GM19238 (cell line): ENCODE measurements around the gene DARS1.

Experiments used
- DNase-seq: peaks from one replicate; pipeline ENCODE4 v3.0.0; 2011; ENCODE audit warnings: low spot score; ENCODE audit not compliant: insufficient read length

DARS1 gene

DNA sequence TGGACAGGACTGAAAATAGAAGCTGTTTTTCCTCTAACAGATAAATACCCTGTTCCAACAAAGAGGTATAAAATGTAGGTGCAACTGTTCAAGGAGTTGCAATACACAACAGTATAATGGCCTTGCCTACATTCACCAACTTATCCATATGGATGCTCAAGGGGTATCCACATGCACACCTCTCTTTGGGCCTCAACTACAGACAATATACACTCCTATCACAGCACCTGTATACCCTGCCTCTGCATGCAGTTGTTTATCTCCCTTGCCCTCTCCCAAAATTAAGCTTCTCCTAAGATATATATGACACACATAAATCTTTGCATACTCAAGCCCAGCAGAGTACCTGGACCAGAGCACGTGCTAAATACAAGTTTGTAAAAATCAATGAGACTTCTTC is 37.3 kb downstream of the DARS1 start:
- DNase-seq = no peak

- DNase-seq = no peak
These were observed 37.9 kb downstream of the DARS1 start for GRCh38 chr2:135947483-135947882.

- DNase-seq = no peak
These were observed 39.9 kb downstream of the DARS1 start for GRCh38 chr2:135945526-135945925.

- no peak for DNase-seq
These were observed 40.8 kb downstream of the DARS1 start for GRCh38 chr2:135944625-135945024.

DNA sequence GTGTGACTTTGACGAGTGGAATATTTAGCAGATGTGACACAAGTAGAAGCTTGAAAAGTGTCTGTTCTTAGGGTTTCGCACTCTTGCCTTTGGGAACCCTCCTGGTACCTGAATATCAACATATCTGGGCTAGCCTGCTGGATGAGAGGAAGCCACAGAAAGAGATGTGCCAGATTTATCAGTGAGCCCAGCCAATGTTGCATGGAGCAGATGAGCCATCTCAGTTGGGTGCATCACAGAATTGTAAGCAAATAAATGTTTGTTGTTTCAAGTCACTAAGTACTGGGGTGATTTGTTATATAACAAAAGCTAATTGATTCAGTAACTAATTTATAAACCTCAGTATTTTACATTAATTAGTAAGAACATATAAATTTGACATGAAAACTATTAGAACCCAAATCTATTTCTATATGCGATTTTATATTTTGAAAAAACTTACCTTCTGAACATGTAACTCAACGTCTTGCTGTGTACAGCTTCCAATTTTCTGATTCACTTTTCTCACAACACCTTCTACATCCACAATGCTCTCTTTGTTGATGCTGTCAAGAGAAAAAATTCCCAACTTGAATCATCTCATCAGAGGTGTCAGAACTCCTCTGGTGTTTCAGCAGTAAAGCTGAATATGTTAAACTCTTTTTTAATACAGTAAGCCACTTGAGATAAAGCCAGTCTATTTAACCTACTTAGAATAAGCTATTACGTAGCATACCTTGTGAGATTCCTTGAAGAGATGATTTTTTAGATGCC is 42.3 kb downstream of the DARS1 start:
- DNase-seq = no peak

GRCh38 chr2:135936524-135936923 is 48.9 kb downstream of the DARS1 start:
- no peak for DNase-seq

GRCh38 chr2:135935914-135936313 is 49.5 kb downstream of the DARS1 start:
- no peak for DNase-seq

- DNase-seq = no peak
These were observed 53.5 kb downstream of the DARS1 start for GRCh38 chr2:135931776-135932443.

DNA sequence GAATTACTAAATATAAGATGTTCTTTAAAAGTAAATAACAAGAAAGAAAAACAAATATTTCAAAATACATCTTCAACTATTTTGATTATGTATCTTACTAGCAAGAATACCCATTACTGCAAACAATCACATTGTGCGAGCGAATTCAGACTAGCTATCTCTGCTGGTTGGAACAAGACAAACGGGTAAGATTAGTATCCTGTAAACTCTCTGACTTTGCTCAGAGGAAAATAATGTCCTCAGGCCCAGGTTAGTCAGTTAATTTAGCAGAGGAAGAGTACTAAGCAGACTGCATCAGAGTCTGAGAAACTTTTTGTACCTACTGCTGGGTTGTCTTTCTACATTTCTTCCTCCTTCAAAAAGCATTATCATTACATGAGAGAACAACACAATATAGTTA is 58.8 kb downstream of the DARS1 start:
- no peak for DNase-seq

DNA sequence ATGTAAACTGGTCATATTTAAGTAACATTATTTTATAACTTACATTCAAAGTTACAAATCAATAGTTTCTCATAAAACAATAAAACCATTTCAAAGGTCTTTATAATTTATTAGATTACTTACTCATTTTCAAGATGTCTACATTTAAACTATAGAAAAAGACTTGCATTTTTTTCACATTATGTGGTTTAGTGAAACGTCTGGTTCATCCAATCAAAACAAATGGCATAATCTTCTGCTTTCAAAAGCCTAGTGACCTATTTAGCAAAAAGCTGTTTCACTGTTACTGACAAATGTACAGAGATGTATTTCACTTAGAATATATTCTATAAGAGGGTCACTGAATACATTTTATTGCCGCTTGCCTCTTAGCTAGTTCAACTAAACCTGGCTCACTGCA is 59.9 kb downstream of the DARS1 start:
- no peak for DNase-seq

DNA sequence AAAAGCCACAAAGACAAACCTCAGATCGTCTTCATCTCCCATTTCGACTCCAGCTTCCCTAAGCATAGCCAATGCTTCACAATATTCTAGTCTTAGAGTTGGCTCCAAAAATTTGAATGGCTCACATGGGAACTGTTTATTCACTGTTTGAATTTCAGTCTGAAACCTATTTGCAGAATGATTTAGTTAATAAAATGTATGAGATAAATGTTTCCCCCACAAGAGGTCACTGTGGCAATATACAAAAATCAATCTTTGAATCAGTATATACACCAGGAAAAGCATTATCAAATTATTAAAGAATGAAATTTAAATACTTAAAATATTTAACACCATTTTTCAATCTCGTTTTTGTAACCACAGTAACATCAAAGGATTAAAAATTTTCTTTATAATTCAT is 69.2 kb downstream of the DARS1 start:
- no peak for DNase-seq

DNA sequence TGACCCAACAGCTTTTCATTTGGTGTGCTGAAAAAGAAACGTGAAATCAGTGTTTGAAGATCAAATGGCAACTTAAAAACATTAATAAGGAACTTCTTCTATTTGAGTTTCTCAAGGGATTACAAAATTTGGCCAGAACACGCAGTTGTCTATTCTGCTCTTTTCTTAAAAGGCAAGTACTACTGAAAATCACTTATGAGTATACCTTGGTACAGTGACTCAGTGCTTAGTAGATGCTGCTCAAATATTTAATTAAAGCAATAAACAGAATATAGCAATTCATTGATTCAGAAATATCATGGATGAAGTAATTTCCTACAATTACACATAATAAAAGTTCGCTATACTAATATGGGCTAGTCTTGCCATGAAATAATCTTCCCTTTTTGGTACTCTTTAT is 70.9 kb downstream of the DARS1 start:
- DNase-seq = no peak

DNA sequence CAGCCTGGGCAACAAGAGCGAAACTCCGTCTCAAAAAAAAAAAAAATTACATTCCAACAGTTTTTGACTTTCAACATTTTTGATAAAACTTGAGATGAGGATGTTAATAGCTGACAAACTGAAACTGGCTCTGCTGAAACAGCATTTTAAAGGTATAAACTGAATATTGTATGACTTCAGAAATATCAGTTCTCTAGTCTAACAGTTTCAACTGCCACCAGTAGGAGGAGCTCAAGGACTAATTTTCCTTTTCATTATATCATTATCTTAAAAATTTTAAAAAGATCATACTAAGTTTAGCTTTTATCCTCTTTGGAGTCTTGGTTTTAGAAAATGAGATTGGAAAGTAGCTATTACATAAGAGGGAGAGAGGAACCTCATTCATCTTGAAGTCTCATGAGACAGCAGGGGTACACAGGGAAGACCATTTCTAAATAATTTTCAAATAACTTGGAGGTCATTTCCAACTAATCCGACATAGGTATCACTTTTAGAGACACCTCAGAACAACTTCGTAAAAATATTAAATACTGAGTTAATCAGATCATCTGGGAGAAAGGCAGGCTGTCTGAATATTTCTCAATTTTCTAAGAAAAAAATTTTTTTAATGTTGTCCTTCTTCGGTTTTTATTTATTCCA is 71.6 kb downstream of the DARS1 start:
- DNase-seq = no peak

- no peak for DNase-seq
These were observed 75.5 kb downstream of the DARS1 start for GRCh38 chr2:135909976-135910375.

GRCh38 chr2:135905679-135906078 is 79.7 kb downstream of the DARS1 start:
- no peak for DNase-seq

DNA sequence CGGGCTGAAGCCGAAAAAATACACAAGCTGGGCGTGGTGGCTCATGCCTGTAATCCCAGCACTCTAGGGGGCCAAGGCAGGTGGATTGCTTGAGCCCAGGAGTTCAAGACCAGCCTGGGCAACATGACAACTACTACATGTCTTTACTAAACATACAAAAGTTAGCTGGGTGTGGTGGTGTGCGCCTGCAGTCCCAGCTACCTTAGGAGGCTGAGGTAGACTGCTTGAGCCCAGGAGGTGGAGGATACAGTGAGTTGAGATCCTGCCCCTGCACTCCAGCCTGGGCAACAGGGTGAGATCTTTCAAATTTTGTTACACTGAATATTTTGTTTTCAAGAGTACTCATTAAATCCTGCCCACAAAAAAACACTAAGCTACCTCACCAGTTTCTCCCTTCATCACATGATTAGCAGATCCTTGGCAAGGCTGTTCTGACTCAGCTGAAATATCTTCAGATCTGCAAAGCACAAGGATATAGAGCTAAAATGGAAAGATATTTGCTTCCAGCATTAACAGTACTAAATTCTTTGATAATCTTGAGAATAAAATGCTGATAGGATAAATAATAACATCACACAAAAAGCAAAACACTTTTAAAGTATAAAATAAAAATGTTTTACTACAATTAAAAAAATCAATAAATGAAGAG is 81.0 kb downstream of the DARS1 start:
- DNase-seq = no peak

DNA sequence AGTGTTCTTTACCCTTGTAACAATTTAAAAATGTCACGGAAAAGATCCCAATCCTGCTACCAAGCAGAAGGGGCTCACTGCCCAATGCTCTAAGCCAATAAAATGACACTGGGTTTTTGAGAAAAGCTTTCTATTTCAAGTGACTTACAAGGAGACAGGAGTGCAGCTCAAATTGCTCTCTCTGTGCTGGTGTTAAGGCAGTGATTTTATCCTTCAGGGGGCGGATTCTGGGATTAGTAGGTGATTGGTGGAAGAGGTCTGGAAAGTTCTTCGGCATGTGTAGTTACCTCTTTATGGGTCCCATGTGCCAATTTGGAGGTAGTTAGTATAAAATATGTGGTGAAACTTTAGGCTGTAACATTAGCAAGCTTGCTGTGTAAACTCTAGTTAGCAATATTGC is 81.8 kb downstream of the DARS1 start:
- DNase-seq = no peak

GRCh38 chr2:135899567-135899966 is 85.9 kb downstream of the DARS1 start:
- no peak for DNase-seq

DNA sequence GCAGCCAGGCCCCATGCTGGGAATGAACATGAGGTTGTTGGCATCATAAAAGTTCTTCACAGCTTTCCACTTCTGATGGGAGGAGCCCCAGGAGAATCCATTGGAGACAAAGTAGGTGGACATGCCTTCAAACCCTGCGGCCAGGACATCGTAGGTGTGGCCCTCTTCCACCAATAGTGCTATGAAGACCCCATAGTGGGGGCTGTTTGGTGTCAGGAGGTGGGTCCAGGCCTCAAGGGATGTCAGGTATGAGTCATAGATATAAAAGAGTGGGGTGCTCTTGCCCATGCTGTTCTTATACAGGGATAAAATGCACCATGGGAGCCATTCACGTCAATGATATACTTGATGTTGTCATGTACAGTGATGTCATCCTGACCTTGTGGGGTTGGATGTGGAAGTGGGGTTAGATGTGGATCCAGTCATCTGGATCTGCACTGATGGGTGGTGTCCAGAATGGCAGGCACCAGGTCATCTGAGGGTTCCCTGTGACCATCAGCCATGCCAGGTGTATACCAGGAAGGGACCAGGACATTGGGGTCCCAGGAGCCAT is 87.1 kb downstream of the DARS1 start:
- no peak for DNase-seq

DNA sequence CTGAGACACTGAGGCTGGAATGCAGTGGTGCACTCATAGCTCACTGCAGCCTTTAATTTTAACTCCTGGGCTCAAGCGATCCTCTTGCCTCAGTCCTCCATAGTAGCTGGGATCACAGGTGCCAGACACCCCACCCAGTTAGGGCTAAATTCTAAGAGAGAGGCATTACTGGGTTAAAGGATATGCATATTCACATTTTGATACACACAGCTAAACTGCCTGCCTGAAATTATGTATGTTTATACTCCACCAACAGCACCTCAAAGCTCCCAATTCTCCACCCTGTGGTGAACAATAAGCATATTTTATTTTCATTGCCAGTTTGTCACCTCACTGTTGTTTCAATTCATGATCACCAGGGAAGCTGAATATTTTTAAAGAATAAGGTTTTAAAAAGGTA is 90.5 kb downstream of the DARS1 start:
- no peak for DNase-seq

DNA sequence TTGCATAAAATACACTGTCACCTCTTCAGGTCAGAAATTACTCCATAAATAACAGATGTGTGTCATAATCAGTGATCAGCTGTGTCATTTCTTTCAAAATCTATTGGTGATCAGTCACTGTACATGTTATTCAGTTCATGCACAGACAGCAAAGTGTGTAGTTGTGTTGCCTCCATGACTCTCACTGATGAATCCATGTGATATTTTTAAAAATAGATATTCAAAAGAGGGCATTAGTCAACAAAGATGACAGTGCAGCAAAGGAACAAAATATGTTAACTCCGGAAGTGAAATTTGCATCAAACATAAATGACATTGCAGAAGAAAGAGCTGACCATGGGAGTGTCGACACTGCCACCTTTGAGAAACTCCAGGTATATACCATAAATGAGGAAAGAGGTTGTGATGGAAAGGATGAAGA is 92.0 kb downstream of the DARS1 start:
- DNase-seq = no peak

- no peak for DNase-seq
These were observed 94.6 kb downstream of the DARS1 start for GRCh38 chr2:135890835-135891234.
